GM19043 (cell line): ENCODE results near the gene TLK2.

Source experiments
- ATAC-seq: cut with Tn5 transposase; IDR thresholded peaks from one replicate; pipeline ENCODE4 v1.9.1; 2021; ENCODE audit warnings: low read depth; ENCODE audit not compliant: unreplicated experiment

Gene TLK2

DNA sequence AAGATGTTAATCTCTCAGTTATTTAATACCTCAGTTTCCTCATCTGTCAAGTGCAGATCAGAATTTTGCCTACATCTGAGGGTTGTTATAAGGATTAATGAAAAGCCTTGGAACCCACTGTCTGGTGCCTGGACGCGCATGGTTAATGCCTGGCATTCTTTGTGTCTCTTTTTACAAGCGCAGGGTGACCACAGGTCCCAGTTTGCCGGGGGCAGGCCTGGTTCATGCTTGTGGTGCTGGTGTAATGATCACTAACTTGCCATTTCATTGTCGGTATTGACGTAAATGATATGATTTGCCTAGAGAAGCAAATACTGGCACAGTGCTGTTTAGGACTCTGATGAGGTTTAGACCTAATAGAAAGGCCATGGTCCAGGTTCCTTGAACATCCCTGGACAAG, 172.0 kb downstream of the TLK2 start:
- ATAC-seq, result no peak

DNA sequence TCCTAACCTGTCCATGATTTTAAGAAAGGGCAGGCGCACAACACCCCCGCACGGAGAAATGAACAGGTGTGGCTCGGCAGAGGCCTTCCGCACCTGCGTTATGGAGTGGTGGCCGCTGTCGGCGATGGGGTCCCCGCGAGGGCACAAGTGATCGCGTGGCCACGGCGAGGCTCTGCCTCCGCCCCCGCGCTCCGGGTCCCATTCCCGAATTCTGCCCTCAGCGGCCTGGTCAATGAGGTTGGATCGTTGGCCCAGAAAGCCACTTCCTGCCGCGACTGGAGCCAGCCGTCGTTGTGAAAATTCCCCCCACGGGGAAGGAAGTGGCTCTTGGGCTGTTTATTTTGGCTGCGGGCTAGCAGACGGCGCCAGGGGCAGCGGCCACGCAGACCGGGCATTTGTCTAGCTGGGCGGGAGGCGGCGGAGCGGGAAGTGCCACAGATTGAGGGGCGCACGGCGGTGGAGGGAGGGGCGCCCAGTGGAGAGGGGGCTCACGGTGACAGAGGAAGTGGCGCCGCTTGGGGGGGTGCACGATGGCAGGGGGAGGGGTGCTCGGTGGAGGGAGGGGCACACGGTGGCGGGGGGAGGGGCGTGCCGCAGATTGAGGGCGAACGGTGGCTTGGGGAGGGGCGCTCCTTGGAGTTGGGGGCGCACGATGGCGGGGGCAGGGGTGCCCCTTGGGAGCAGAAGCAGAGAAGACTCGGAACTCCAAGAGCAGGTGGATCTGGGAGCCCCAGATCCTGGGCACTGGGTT, 173.8 kb downstream of the TLK2 start:
- ATAC-seq, result no peak

DNA sequence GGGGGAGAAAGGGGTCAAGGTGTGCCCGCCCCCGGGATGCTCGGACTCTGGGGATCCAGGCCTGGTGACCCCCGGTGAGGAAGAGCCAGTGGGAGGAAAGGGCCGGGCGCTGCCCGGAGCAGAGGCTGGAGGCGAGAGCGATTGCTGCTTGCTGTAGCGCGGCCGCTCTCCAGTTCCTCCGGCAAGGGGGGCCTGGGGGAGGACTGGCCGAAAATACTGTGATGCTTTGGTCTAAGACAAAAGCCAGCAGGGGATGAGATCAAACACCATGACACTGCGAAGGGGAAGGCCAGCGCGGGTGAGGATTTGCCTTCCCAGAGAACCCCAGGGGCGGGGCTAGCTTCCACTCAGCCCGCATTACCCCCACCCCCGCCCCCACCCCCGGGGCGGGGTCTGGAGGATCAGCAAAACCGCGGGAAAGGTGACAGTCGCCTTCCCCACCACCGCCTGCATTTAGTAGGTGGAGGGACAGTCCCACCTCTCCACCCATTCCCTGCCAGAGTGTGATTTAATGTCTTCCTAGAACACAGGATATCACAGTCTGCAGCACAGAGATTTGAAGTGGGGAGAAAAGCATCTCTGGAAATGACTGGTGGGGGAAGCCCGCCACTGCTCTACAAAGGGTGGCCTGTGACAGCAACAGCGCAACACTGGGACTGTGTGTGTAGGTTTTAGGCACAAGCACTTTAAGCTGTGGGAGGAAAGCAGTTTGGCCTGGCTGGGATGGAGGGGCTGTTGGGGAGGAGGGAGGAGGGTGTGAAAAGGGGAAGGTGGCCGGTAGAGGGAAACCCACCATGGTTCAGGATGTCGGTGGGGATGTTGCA, 174.6 kb downstream of the TLK2 start:
- peak; percentile 81 for ATAC-seq

GRCh38 chr17:62653826-62654761, 175.5 kb downstream of the TLK2 start:
- ATAC-seq, result no peak

- ATAC-seq, result no peak
Measured at GRCh38 chr17:62655656-62656055, 177.0 kb downstream of the TLK2 start.

DNA sequence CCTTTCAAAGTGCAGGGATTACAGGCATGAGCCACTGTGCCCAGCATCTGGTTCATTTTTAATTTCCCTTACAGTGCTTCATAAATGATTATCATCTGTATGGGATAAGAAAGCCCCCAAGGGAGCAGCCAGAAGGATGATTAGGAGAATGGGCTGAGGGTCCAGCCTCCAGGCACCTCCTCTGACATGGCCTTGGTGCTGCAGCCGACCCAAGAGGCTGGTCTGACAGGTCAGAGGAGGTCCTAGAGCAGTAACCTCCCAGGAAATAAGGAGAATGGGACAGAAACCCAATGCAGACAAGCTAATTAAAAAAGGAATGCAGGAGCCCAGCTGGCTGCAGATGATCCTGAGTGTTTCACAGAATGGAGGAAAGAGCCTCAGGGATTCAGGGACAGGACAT, 177.8 kb downstream of the TLK2 start:
- ATAC-seq, result no peak

GRCh38 chr17:62657145-62657665, 178.6 kb downstream of the TLK2 start:
- ATAC-seq, result no peak

- no peak for ATAC-seq
Measured at GRCh38 chr17:62657690-62658089, 179.1 kb downstream of the TLK2 start.

GRCh38 chr17:62658136-62658920, 179.7 kb downstream of the TLK2 start:
- no peak for ATAC-seq

DNA sequence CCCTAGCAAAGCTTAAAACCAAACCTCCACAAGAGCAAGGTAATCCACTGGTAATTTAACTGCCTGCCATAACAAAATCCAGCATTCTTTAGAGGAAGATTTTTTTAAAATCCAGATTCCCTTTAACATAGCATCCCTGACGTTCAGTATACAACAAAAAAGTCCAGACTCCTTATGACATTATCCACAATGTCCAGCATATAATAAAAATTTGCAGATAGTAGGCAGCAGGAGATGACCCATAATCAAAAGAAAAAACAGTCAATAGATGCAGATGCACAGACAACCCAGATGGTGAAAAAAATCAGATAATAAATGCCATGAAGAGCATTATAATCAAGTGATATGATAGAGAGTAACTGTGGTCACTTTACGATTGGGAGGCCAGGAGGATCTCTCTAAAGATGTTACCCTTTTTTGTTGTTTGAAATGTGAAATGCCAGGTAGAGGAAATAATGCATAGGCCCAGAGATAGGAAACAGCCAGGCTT, 182.0 kb downstream of the TLK2 start:
- ATAC-seq, result no peak

DNA sequence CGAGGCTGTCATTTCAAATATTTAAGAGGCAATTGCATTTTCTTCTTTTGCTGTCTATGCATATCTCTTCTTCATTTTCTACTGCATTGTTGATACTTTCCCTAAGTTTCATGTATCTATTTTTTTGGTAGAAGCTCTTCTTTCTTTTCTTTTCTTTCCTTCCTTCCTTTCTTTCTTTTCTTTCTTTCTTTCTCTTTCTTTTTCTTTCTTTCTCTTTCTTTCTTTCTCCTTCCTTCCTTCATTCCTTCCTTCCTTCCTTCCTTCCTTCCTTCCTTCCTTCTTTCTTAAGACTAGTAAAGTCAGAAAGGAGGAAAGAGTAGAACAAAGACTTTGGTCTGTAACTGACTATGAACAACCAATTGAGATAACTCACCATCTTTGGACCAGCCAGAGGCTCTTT, 182.7 kb downstream of the TLK2 start:
- no peak for ATAC-seq

GRCh38 chr17:62662855-62663254, 184.2 kb downstream of the TLK2 start:
- ATAC-seq, result no peak
